ENCODE measurements around the gene ITM2B.

ITM2B gene

DNA sequence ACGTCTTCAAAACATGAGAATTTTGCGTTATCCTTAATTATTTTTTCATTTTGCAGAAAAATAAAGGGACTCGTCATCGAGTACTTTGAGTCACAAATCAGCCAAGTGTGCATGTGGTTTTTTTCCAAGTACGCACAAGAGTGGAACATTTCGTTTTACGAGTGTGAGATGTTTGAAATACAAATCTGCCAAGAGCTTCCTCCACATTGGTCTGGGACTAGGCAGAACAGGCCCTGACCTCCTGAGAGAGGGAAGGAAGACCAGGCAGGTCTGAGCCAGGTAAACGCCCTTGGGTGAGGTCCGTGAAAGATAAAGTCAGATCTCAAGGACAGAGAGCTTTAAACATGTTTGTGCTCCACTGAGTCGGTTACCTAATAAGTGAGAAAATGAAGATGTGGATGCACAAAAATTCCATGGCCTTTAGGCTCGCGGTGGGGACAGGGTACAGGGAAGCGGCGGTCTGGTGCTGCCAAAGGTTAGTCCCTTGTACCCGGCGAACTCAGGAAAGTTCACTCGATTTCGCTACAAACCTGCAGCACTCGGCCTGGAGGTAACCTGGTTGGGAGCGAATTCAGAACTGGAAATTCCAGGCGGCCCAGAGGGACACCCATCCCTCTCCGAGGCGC, 473 bp upstream of the ITM2B start:
- Histone ChIP-seq H3K27ac (ENCODE audit: low read depth, low read length) (no peak overlapping the region), H3K9me3 (ENCODE audit: insufficient read depth, low read length) (no peaks in the 10 kb centered on the region), H3F3A (ENCODE audit: insufficient read depth) (peaks cover 6% of the 10 kb centered on the region; the same call in 1 of the 2 replicates), H3K36me3 (ENCODE audit: low read length) (no peaks in the 10 kb centered on the region), H3K4me2 (ENCODE audit: low read depth, low read length, poor library complexity, severe bottlenecking) (peak overlapping the region; percentile 75), H3K27me3 (ENCODE audit: low read length) (no peaks in the 10 kb centered on the region), H3K9ac (ENCODE audit: low read length) (peak overlapping the region; percentile 84), H2AFZ (ENCODE audit: low read depth, low read length, severe bottlenecking) (peak overlapping the region; percentile 88), H3K9me2 (replicated peaks; ENCODE audit: insufficient read depth, low read length) (no peaks in the 10 kb centered on the region), H4K20me1 (ENCODE audit: low read depth, low read length) (no peaks in the 10 kb centered on the region), H3K4me3 (ENCODE audit: insufficient read depth, low read length, poor library complexity, severe bottlenecking) (peak overlapping the region; percentile 73), H3K79me2 (ENCODE audit: insufficient read depth, low read length) (no peaks in the 10 kb centered on the region)
- TF ChIP-seq, protein P1, sequence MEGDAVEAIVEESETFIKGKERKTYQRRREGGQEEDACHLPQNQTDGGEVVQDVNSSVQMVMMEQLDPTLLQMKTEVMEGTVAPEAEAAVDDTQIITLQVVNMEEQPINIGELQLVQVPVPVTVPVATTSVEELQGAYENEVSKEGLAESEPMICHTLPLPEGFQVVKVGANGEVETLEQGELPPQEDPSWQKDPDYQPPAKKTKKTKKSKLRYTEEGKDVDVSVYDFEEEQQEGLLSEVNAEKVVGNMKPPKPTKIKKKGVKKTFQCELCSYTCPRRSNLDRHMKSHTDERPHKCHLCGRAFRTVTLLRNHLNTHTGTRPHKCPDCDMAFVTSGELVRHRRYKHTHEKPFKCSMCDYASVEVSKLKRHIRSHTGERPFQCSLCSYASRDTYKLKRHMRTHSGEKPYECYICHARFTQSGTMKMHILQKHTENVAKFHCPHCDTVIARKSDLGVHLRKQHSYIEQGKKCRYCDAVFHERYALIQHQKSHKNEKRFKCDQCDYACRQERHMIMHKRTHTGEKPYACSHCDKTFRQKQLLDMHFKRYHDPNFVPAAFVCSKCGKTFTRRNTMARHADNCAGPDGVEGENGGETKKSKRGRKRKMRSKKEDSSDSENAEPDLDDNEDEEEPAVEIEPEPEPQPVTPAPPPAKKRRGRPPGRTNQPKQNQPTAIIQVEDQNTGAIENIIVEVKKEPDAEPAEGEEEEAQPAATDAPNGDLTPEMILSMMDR (IDR thresholded peaks at IDR 0.05; ENCODE audit: insufficient read depth, low read length, poor library complexity, severe bottlenecking) = no peak
- TF ChIP-seq EZH2phosphoT487 (conservative IDR thresholded peaks at IDR 0.05; ENCODE audit: low read length) = no peak

DNA sequence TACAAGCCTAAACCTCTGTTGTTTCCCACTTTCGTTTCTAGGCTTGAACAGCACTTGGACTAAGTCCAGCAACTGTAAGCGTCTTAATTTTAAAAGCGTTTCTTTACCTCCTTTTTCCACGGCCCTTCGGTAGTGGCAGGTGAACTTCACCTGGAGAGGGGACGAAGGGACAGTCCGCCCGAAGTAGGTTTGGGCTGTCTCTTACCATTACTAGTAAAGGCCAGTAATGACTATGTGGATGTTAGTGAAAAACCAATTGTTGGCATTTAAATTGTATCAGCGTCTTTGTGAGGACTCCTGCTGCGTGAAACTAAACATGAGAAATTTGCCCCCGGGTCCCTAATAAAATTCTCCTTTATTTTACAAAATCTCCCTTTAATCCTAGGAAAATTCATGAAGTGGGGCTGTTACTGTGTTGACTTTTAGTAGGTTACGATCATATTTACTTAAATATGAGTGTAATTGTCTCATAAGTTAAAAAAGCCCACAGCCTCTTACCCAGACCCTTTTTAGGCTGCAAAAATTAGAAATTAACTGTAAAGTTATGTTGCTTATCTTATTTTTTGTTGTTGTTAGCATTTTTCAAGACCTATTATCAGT, 983 bp downstream of the ITM2B start:
- H4K20me1 ChIP-seq (ENCODE audit: low read depth, low read length) = no peaks in the 10 kb centered on the region
- peak overlapping the region; percentile 62 for H3K4me2 ChIP-seq (ENCODE audit: low read depth, low read length, poor library complexity, severe bottlenecking)
- no peaks in the 10 kb centered on the region for H3K9me2 ChIP-seq (replicated peaks; ENCODE audit: insufficient read depth, low read length)
- no peaks in the 10 kb centered on the region for H3K27me3 ChIP-seq (ENCODE audit: low read length)
- no peak overlapping the region for H3K27ac ChIP-seq (ENCODE audit: low read depth, low read length)
- H3K9ac ChIP-seq (ENCODE audit: low read length) = peak overlapping the region; percentile 84
- H2AFZ ChIP-seq (ENCODE audit: low read depth, low read length, severe bottlenecking) = peak overlapping the region; percentile 83
- TF ChIP-seq EZH2phosphoT487 (conservative IDR thresholded peaks at IDR 0.05; ENCODE audit: low read length) = no peak
- TF ChIP-seq, protein P1 (IDR thresholded peaks at IDR 0.05; ENCODE audit: insufficient read depth, low read length, poor library complexity, severe bottlenecking) = no peak
- no peaks in the 10 kb centered on the region for H3K79me2 ChIP-seq (ENCODE audit: insufficient read depth, low read length)
- H3K36me3 ChIP-seq (ENCODE audit: low read length) = no peaks in the 10 kb centered on the region
- peaks cover 6% of the 10 kb centered on the region; the same call in 1 of the 2 replicates for H3F3A ChIP-seq (ENCODE audit: insufficient read depth)
- no peaks in the 10 kb centered on the region for H3K9me3 ChIP-seq (ENCODE audit: insufficient read depth, low read length)
- peak overlapping the region; percentile 73 for H3K4me3 ChIP-seq (ENCODE audit: insufficient read depth, low read length, poor library complexity, severe bottlenecking)

DNA sequence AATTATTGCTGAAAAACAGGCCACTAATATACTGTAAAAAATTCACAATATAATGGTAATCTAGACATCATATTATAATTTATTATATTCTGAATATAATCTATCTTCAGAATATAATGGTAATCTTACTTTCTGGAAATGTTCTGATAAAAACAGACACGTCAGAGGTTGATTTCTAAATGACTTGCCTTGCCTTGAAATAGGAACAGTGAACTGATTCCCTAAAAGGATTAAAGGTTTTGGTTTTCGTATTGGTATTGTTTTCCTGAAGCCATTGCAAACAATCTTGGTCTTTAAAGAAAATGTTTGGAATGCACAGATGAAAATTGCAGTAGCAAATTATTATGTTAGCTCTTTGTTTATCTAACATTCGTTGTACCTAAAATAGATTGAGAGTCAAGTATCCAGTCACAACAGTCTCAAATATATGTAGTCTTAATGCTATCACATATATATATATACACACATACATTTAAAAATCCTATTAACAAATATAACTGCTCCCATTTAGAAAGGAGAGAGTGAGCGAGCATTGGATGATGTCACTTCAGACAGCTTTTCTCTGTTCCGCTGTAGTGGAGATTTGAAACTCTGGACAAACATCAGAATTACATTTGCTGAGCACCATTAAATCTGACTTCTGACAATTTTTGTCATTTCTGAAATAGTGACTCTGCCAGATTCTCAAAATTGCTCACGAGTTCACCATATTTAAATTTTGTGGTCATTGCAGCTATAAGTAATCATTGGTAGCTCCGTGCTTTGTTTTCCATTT, 1.7 kb downstream of the ITM2B start:
- Histone ChIP-seq H3K9me2 (replicated peaks; ENCODE audit: insufficient read depth, low read length) (no peaks in the 10 kb centered on the region), H3K27ac (ENCODE audit: low read depth, low read length) (no peak overlapping the region), H3K79me2 (ENCODE audit: insufficient read depth, low read length) (no peaks in the 10 kb centered on the region), H3K4me3 (ENCODE audit: insufficient read depth, low read length, poor library complexity, severe bottlenecking) (no peak overlapping the region), H3K36me3 (ENCODE audit: low read length) (no peaks in the 10 kb centered on the region), H3F3A (ENCODE audit: insufficient read depth) (peaks cover 6% of the 10 kb centered on the region; the same call in 1 of the 2 replicates), H3K9ac (ENCODE audit: low read length) (no peak overlapping the region), H3K27me3 (ENCODE audit: low read length) (no peaks in the 10 kb centered on the region), H4K20me1 (ENCODE audit: low read depth, low read length) (no peaks in the 10 kb centered on the region), H2AFZ (ENCODE audit: low read depth, low read length, severe bottlenecking) (no peak overlapping the region), H3K9me3 (ENCODE audit: insufficient read depth, low read length) (no peaks in the 10 kb centered on the region), H3K4me2 (ENCODE audit: low read depth, low read length, poor library complexity, severe bottlenecking) (peak overlapping the region; percentile 62)
- TF ChIP-seq, protein P1 (IDR thresholded peaks at IDR 0.05; ENCODE audit: insufficient read depth, low read length, poor library complexity, severe bottlenecking) = no peak
- no peak for TF ChIP-seq EZH2phosphoT487 (conservative IDR thresholded peaks at IDR 0.05; ENCODE audit: low read length)

Measured in SU-DHL-6 (cell line).